HEK293T (cell line): ENCODE data around the gene RAB3IL1.
"Not testable (repeated sequence)": the region's sequence is repeated elsewhere in the genome, so short reads cannot be mapped to it uniquely, and the experiment has no call there.

Source experiments
- CTCF ChIA-PET: fragments of 350-600 bp; formaldehyde crosslinking; extraction: SDS; loops from one replicate; lab custom pipeline; 2021; ENCODE audit warnings: antibody characterized with exemption, inconsistent platforms; lab: Yijun Ruan, JAX
- POLR2A ChIA-PET: fragments of 350-600 bp; formaldehyde crosslinking; extraction: SDS; loops from one replicate; lab custom pipeline; 2020; ENCODE audit warnings: antibody characterized with exemption, inconsistent platforms; lab: Yijun Ruan, JAX
- DNase-seq: peaks from one replicate; pipeline ENCODE4 v3.0.0; 2012; ENCODE audit warnings: mixed read lengths; ENCODE audit errors: extremely low spot score
- ARNT ChIP-seq: fragments of 450-650 bp; IDR thresholded peaks from 2 replicates; pipeline ENCODE4 v1.6.1; 2017; ENCODE audit warnings: mild to moderate bottlenecking
- BHLHE40 ChIP-seq: fragments of 450-650 bp; IDR thresholded peaks from 2 replicates; pipeline ENCODE4 v1.6.1; 2016; ENCODE audit warnings: mild to moderate bottlenecking, moderate library complexity, borderline replicate concordance
- CTBP1 ChIP-seq: fragments of 450-650 bp; IDR thresholded peaks from 2 replicates; pipeline ENCODE4 v1.6.1; 2016; ENCODE audit warnings: borderline replicate concordance
- ELF4 ChIP-seq: fragments of 450-650 bp; IDR thresholded peaks from 2 replicates; pipeline ENCODE4 v1.6.1; 2017; ENCODE audit warnings: antibody characterized with exemption
- FOXA1 ChIP-seq: fragments of 450-650 bp; IDR thresholded peaks from 2 replicates; pipeline ENCODE4 v1.6.1; 2016; ENCODE audit warnings: mild to moderate bottlenecking
- FOXK2 ChIP-seq: fragments of 450-650 bp; IDR thresholded peaks from 2 replicates; pipeline ENCODE4 v1.6.1; 2016; ENCODE audit warnings: mild to moderate bottlenecking
- FOXM1 ChIP-seq: fragments of 450-650 bp; IDR thresholded peaks from 2 replicates; pipeline ENCODE4 v1.6.1; 2017; ENCODE audit warnings: mild to moderate bottlenecking, borderline replicate concordance
- HDGF ChIP-seq: fragments of 450-650 bp; IDR thresholded peaks from 2 replicates; pipeline ENCODE4 v1.6.1; 2017; ENCODE audit warnings: antibody characterized with exemption, borderline replicate concordance
- L3MBTL2 ChIP-seq: fragments of 450-650 bp; conservative IDR thresholded peaks from 2 replicates; pipeline ENCODE4 v1.6.1; 2016; ENCODE audit warnings: mild to moderate bottlenecking
- LEF1 ChIP-seq: fragments of 450-650 bp; IDR thresholded peaks from 2 replicates; pipeline ENCODE4 v1.6.1; 2017; ENCODE audit warnings: mild to moderate bottlenecking, borderline replicate concordance
- NFRKB ChIP-seq: fragments of 450-650 bp; IDR thresholded peaks from 2 replicates; pipeline ENCODE4 v1.6.1; 2016; ENCODE audit warnings: mild to moderate bottlenecking, moderate library complexity
- SP1 ChIP-seq: fragments of 450-650 bp; IDR thresholded peaks from 2 replicates; pipeline ENCODE4 v1.6.1; 2017
- SUZ12 ChIP-seq: fragments of 450-650 bp; IDR thresholded peaks from 2 replicates; pipeline ENCODE4 v1.6.1; 2016; ENCODE audit warnings: mild to moderate bottlenecking
- TARDBP ChIP-seq: fragments of 450-650 bp; IDR thresholded peaks from 2 replicates; pipeline ENCODE4 v1.6.1; 2016
- ZNF384 ChIP-seq: fragments of 450-650 bp; IDR thresholded peaks from 2 replicates; pipeline ENCODE4 v1.6.1; 2016
- TF ChIP-seq, protein P1 (sequence below): fragments of 450-650 bp; IDR thresholded peaks from 2 replicates; pipeline ENCODE4 v1.6.1; 2016

The RAB3IL1 gene

GRCh38 chr11:61885166-61885778, 32.1 kb downstream of the RAB3IL1 start:
- DNase-seq: no peak

DNA sequence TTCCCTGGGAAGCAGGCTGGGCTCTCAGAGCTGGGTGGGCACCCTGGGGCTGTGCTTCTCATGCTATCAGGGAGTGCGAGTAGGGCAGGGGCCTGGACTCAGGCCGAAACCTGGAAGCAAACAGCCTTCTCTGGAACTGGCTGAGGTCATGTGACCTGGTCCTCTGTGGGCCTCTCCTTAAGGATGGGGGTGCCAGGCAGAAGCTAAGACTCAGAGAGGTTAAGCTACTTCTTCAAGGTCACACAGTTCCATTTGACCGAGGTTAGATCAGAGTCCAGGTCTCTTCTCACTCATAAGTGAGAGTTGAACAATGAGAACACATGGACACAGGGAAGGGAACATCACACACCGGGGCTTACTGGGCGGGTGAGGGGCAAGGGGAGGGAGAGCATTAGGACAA, 33.4 kb downstream of the RAB3IL1 start:
- POLR2A ChIA-PET: no interaction called here
- no peak for DNase-seq
- TF ChIP-seq ZNF384: no peak
- TF ChIP-seq L3MBTL2: no peak
- no peak for TF ChIP-seq LEF1
- no peak for TF ChIP-seq ELF4
- TF ChIP-seq FOXA1: no peak
- TF ChIP-seq FOXM1: no peak
- TF ChIP-seq SUZ12: no peak
- no peak for TF ChIP-seq SP1
- TF ChIP-seq HDGF: no peak
- CTCF ChIA-PET: interaction anchor here (1.1 kb wide), 1 partner anchor 9 kb away, joined by 3 read pairs; no protein-coding TSS in a partner anchor

More at GRCh38 chr11:61885166-61885778, 32.1 kb downstream of the RAB3IL1 start:
- ChIA-PET POLR2A (interaction anchor here (1.0 kb wide), 1 partner anchor 82 kb away, joined by 6 read pairs; the partner anchor contains the start of gene FTH1), CTCF (interaction anchor here (1.1 to 1.6 kb wide), 5 partner anchors 10 to 197 kb away, joined by 3 to 5 read pairs (median 4); no protein-coding TSS in a partner anchor)
- TF ChIP-seq HDGF (no peak), BHLHE40 (no peak), SP1 (no peak), L3MBTL2 (no peak), ARNT (no peak), ZNF384 (no peak), TARDBP (no peak), FOXK2 (no peak), FOXA1 (no peak), ELF4 (no peak)
- TF ChIP-seq, protein P1, sequence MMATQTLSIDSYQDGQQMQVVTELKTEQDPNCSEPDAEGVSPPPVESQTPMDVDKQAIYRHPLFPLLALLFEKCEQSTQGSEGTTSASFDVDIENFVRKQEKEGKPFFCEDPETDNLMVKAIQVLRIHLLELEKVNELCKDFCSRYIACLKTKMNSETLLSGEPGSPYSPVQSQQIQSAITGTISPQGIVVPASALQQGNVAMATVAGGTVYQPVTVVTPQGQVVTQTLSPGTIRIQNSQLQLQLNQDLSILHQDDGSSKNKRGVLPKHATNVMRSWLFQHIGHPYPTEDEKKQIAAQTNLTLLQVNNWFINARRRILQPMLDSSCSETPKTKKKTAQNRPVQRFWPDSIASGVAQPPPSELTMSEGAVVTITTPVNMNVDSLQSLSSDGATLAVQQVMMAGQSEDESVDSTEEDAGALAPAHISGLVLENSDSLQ: no peak

DNA sequence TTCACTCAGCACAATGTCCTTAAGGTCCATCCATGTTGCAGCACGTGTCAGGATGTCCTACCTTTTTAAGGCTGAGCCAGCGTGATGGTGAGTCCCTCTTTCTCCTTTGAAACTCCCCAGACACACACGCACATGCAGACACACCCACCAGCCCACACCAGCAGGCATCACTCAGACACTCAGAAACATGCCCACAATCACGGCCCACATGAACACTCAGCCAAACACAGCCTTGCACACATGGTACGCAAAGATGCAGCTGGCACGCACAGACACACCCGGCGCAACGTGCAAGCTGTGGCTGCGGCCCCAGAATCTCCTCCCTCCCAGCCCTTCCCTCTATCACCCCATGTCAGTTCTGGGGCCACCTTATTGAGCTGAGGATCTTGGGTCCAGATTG, 34.0 kb downstream of the RAB3IL1 start:
- POLR2A ChIA-PET: no interaction called here
- CTCF ChIA-PET: no interaction called here
- no peak for DNase-seq
- no peak for TF ChIP-seq CTBP1
- TF ChIP-seq L3MBTL2: no peak
- TF ChIP-seq BHLHE40: no peak
- TF ChIP-seq NFRKB: no peak
- TF ChIP-seq TARDBP: no peak
- no peak for TF ChIP-seq ELF4
- TF ChIP-seq ZNF384: no peak
- no peak for TF ChIP-seq FOXK2
- no peak for TF ChIP-seq SUZ12
- no peak for TF ChIP-seq FOXM1
- no peak for TF ChIP-seq LEF1
- no peak for TF ChIP-seq SP1
- TF ChIP-seq FOXA1: no peak
- TF ChIP-seq, protein P1: no peak

DNA sequence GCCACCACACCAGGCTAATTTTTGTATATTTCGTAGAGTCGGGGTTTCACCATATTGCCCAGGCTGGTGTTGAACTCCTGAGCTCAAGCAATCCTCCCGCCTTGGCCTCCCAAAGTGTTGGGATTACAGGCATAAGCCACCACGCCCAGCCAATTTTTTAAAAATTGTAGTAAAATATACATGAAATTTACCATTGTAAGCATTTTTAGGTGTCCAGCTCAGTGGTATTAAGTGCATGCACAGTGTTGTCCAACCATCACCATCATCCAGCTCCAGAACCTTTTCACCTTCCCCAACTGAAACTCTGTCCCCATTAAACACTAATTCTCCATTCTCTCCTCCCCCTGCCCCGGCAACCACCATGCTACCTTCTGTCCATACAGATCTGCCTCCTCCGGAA, 34.5 kb downstream of the RAB3IL1 start:
- TF ChIP-seq TARDBP (no peak), CTBP1 (no peak), SUZ12 (no peak), LEF1 (no peak), ZNF384 (no peak), ARNT (no peak), FOXA1 (no peak), FOXK2 (no peak), SP1 (no peak), NFRKB (no peak), FOXM1 (no peak), L3MBTL2 (no peak), HDGF (no peak), BHLHE40 (no peak), ELF4 (no peak)
- TF ChIP-seq, protein P1: no peak
- ChIA-PET POLR2A (interaction anchor here (1.1 kb wide), 1 partner anchor 241 kb away, joined by 3 read pairs; the partner anchor contains the start of gene INCENP), CTCF (no interaction called here)
- DNase-seq: no peak

DNA sequence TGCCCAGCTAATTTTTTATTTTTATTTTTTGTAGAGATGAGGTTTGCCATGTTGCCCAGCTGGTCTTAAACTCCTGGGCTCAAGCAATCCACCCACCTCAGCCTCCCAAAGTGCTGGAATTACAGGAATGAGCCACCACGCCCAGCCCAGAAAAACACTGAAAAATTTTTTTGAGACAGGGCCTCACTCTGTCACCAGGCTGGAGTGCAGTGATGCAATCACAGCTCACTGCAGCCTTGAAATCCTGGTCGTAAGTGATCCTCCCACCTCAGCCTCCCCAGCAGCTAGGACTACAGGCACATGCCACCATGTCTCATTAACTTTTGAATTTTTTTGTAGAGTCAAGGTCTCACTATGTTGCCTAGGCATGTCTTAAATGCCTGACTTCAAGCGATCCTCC, 35.1 kb downstream of the RAB3IL1 start:
- POLR2A ChIA-PET: interaction anchor here (0.8 to 1.1 kb wide), 2 partner anchors 85 to 241 kb away, joined by 3 read pairs; partner anchors contain the start of genes FTH1 and INCENP
- not testable (repeated sequence) for DNase-seq
- CTCF ChIA-PET: interaction anchor here (0.8 to 1.1 kb wide), 2 partner anchors 11 to 85 kb away, joined by 3 to 4 read pairs; no protein-coding TSS in a partner anchor

- ChIA-PET CTCF (interaction anchor here (1.0 to 1.2 kb wide), 3 partner anchors 8 to 18 kb away, joined by 3 to 4 read pairs (median 3); no protein-coding TSS in a partner anchor), POLR2A (interaction anchor here (0.8 to 1.0 kb wide), 3 partner anchors 86 to 174 kb away, joined by 3 to 5 read pairs (median 3); partner anchors contain the start of genes FEN1, FTH1 and TMEM258)
- TF ChIP-seq, protein P1: no peak
- TF ChIP-seq L3MBTL2: no peak
- no peak for TF ChIP-seq NFRKB
- TF ChIP-seq ELF4: no peak
- no peak for TF ChIP-seq SP1
- TF ChIP-seq FOXM1: no peak
- no peak for TF ChIP-seq LEF1
- no peak for TF ChIP-seq HDGF
- TF ChIP-seq ZNF384: no peak
- no peak for TF ChIP-seq FOXK2
- no peak for TF ChIP-seq FOXA1
- no peak for TF ChIP-seq TARDBP
- TF ChIP-seq ARNT: no peak
- TF ChIP-seq SUZ12: no peak
- TF ChIP-seq CTBP1: no peak
- TF ChIP-seq BHLHE40: no peak
- no peak for DNase-seq
Observed at GRCh38 chr11:61881397-61881796, 36.0 kb downstream of the RAB3IL1 start.
